ENCODE data around the gene FLT3LG. TPM values are rescaled to one million over a fixed set of nuclear protein-coding genes. Genes with fewer than 3 reads are reported as not detected.

Gene FLT3LG
- total RNA-seq, 2 experiments from 2014 or later = 187 to 197 TPM

Other genes with a start within 250 kb of the FLT3LG start
- 1 to 10 TPM; 3.0 to 3.5 TPM for gene SLC6A16, start 149.0 kb upstream of the FLT3LG start, total RNA-seq
- 100 to 1,000 TPM; 278 to 299 TPM for gene CD37, start 138.8 kb upstream of the FLT3LG start, total RNA-seq
- gene TEAD2, start 111.8 kb upstream of the FLT3LG start, total RNA-seq = not detected
- not detected for gene DKKL1, start 110.3 kb upstream of the FLT3LG start, total RNA-seq
- under 1 TPM; 0.73 to 0.81 TPM for gene KASH5, start 86.0 kb upstream of the FLT3LG start, total RNA-seq
- not detected for gene PTH2, start 50.8 kb upstream of the FLT3LG start, total RNA-seq
- not detected for gene GFY, start 48.8 kb upstream of the FLT3LG start, total RNA-seq
- gene SLC17A7, start 32.7 kb upstream of the FLT3LG start, total RNA-seq = under 1 TPM; 0.30 to 0.43 TPM
- gene PIH1D1, start 22.4 kb upstream of the FLT3LG start, total RNA-seq = 100 to 1,000 TPM; 168 to 170 TPM
- gene ALDH16A1, start 21.0 kb upstream of the FLT3LG start, total RNA-seq = 10 to 100 TPM; 34.1 to 36.6 TPM
- 1,000 to 10,000 TPM; 2,417 to 2,463 TPM for gene RPL13A, start 13.4 kb downstream of the FLT3LG start, total RNA-seq
- gene RPS11, start 22.2 kb downstream of the FLT3LG start, total RNA-seq = 1,000 to 10,000 TPM; 2,194 to 2,385 TPM
- 10 to 100 TPM; 10.2 to 11.1 TPM for gene FCGRT, start 38.4 kb downstream of the FLT3LG start, total RNA-seq
- 1 to 10 TPM; 1.8 to 2.0 TPM for gene RCN3, start 53.8 kb downstream of the FLT3LG start, total RNA-seq
- 100 to 1,000 TPM; 162 to 163 TPM for gene NOSIP, start 106.3 kb downstream of the FLT3LG start, total RNA-seq
- gene PRRG2, start 107.1 kb downstream of the FLT3LG start, total RNA-seq = 1 to 10 TPM; 1.0 to 1.1 TPM
- gene PRR12, start 117.0 kb downstream of the FLT3LG start, total RNA-seq = 10 to 100 TPM; 33.0 to 36.2 TPM
- 10 to 100 TPM; 17.8 to 18.1 TPM for gene RRAS, start 165.9 kb downstream of the FLT3LG start, total RNA-seq
- 10 to 100 TPM; 65.3 to 66.4 TPM for gene SCAF1, start 168.0 kb downstream of the FLT3LG start, total RNA-seq
- 100 to 1,000 TPM; 163 to 174 TPM for gene IRF3, start 191.6 kb downstream of the FLT3LG start, total RNA-seq
- 10 to 100 TPM; 71.2 to 74.3 TPM for gene BCL2L12, start 191.7 kb downstream of the FLT3LG start, total RNA-seq
- 100 to 1,000 TPM; 103 to 108 TPM for gene PRMT1, start 203.1 kb downstream of the FLT3LG start, total RNA-seq
- 1 to 10 TPM; 2.6 to 2.9 TPM for gene ADM5, start 215.4 kb downstream of the FLT3LG start, total RNA-seq
- gene CPT1C, start 216.9 kb downstream of the FLT3LG start, total RNA-seq = 1 to 10 TPM; 1.9 to 2.9 TPM